ENCODE data around the gene SZT2. TPM values are rescaled to one million over a fixed set of nuclear protein-coding genes. Genes with fewer than 3 reads are reported as not detected.

The SZT2 gene
- total RNA-seq, 2 donors from 2014 or later, result 30.3 to 76.9 TPM

- intact Hi-C loops (cut with DNase I), result no loop called here
- no peaks in the 10 kb centered on the region for H3K36me3 ChIP-seq
- H3K27me3 ChIP-seq (replicated peaks; ENCODE audit: insufficient read depth), result no peaks in the 10 kb centered on the region
- 76% methylated on average over 1 of the region's 1 CpG for WGBS
- no peaks in the 10 kb centered on the region for H3K4me1 ChIP-seq (replicated peaks)
- TF ChIP-seq POLR2A (IDR thresholded peaks at IDR 0.05), result no peak
- no peak for TF ChIP-seq CTCF (IDR thresholded peaks at IDR 0.05)
- TF ChIP-seq POLR2AphosphoS5 (IDR thresholded peaks at IDR 0.05), result no peak
- DNase-seq (ENCODE audit: low spot score), result no peak
- H3K9me3 ChIP-seq, result no peaks in the 10 kb centered on the region
- H3K4me3 ChIP-seq, result no peak overlapping the region
- no peak overlapping the region for H3K27ac ChIP-seq
Measured at GRCh38 chr1:43482215-43482614, 92.5 kb downstream of the SZT2 start.

GRCh38 chr1:43484367-43484766 is 94.7 kb downstream of the SZT2 start:
- DNase-seq (ENCODE audit: low spot score), result no peak
- WGBS, result 93% methylated on average over 2 of the region's 2 CpGs
- Histone ChIP-seq H3K4me1 (replicated peaks) (no peaks in the 10 kb centered on the region), H3K36me3 (no peaks in the 10 kb centered on the region), H3K9me3 (no peaks in the 10 kb centered on the region), H3K4me3 (no peak overlapping the region), H3K27ac (no peak overlapping the region), H3K27me3 (replicated peaks; ENCODE audit: insufficient read depth) (no peaks in the 10 kb centered on the region)
- intact Hi-C loops (cut with DNase I), result no loop called here
- TF ChIP-seq POLR2AphosphoS5 (IDR thresholded peaks at IDR 0.05) (no peak), CTCF (IDR thresholded peaks at IDR 0.05) (no peak), POLR2A (IDR thresholded peaks at IDR 0.05) (no peak)

- intact Hi-C loops (cut with DNase I), result no loop called here
- H3K27me3 ChIP-seq (replicated peaks; ENCODE audit: insufficient read depth), result no peaks in the 10 kb centered on the region
- no peaks in the 10 kb centered on the region for H3K36me3 ChIP-seq
- 86% methylated on average over 1 of the region's 1 CpG for WGBS
- no peak for TF ChIP-seq POLR2A (IDR thresholded peaks at IDR 0.05)
- no peak for TF ChIP-seq CTCF (IDR thresholded peaks at IDR 0.05)
- no peak for TF ChIP-seq POLR2AphosphoS5 (IDR thresholded peaks at IDR 0.05)
- DNase-seq (ENCODE audit: low spot score), result no peak
- H3K4me3 ChIP-seq, result no peak overlapping the region
- H3K4me1 ChIP-seq (replicated peaks), result no peaks in the 10 kb centered on the region
- no peak overlapping the region for H3K27ac ChIP-seq
- H3K9me3 ChIP-seq, result no peaks in the 10 kb centered on the region
Measured at GRCh38 chr1:43488165-43488564, 98.5 kb downstream of the SZT2 start.

- no peaks in the 10 kb centered on the region for H3K36me3 ChIP-seq
- TF ChIP-seq CTCF (IDR thresholded peaks at IDR 0.05) (no peak), POLR2A (IDR thresholded peaks at IDR 0.05) (no peak), POLR2AphosphoS5 (IDR thresholded peaks at IDR 0.05) (no peak)
- no peaks in the 10 kb centered on the region for H3K9me3 ChIP-seq
- no peaks in the 10 kb centered on the region for H3K4me1 ChIP-seq (replicated peaks)
- no peaks in the 10 kb centered on the region for H3K27me3 ChIP-seq (replicated peaks; ENCODE audit: insufficient read depth)
- H3K27ac ChIP-seq, result no peak overlapping the region
- no peak for DNase-seq (ENCODE audit: low spot score)
- WGBS, result 91% methylated on average over 1 of the region's 1 CpG
- intact Hi-C loops (cut with DNase I), result no loop called here
- H3K4me3 ChIP-seq, result no peak overlapping the region
Measured at GRCh38 chr1:43491061-43491460, 101.4 kb downstream of the SZT2 start.

GRCh38 chr1:43492826-43493225 is 103.1 kb downstream of the SZT2 start:
- intact Hi-C loops (cut with DNase I), result no loop called here
- H3K4me3 ChIP-seq, result no peak overlapping the region
- TF ChIP-seq CTCF (IDR thresholded peaks at IDR 0.05) (no peak), POLR2AphosphoS5 (IDR thresholded peaks at IDR 0.05) (no peak)
- no peaks in the 10 kb centered on the region for H3K27me3 ChIP-seq (replicated peaks; ENCODE audit: insufficient read depth)
- WGBS, result 25% methylated on average over 2 of the region's 2 CpGs
- H3K27ac ChIP-seq, result no peak overlapping the region
- DNase-seq (ENCODE audit: low spot score), result peak; percentile 67
- no peaks in the 10 kb centered on the region for H3K4me1 ChIP-seq (replicated peaks)
- H3K36me3 ChIP-seq, result no peaks in the 10 kb centered on the region
- H3K9me3 ChIP-seq, result no peaks in the 10 kb centered on the region
